Psoas muscle (tissue), 8 donors: Measurements from ENCODE around the gene KRT33A. TPM values are rescaled to one million over a fixed set of nuclear protein-coding genes. Genes with fewer than 3 reads are reported as not detected.

ENCODE experiments used
- ATAC-seq, 4 donors: fragments of 200-7000 bp; cut with Tn5 transposase; one replicate each; pipeline ENCODE4 v1.9.1; 2020; ENCODE audit warnings: moderate library complexity in 3 of 4, mild to moderate bottlenecking in 2 of 4
- DNase-seq, 2 donors: peaks; one replicate each; pipeline ENCODE4 v3.0.0-alpha.2; 2020
- H3K27ac ChIP-seq: fragments of 200-600 bp; one replicate; pipeline ENCODE4 v1.8.0; 2022
- H3K27me3 ChIP-seq, 3 donors: fragments of 200-600 bp in 1 of 3; one replicate each; pipeline versions ENCODE4 v1.6.1 to v1.8.0; 2013 to 2022; ENCODE audit warnings: low read length in 2 of 3, mild to moderate bottlenecking in 2 of 3, moderate library complexity in 1 of 3; ENCODE audit not compliant: insufficient read depth in 3 of 3
- H3K36me3 ChIP-seq, 2 donors: fragments of 200-600 bp in 1 of 2; one replicate each; pipeline versions ENCODE4 v1.6.1 to v1.8.0; 2013 to 2022; ENCODE audit warnings: low read depth in 1 of 2, mild to moderate bottlenecking in 1 of 2, moderate library complexity in 1 of 2; ENCODE audit not compliant: insufficient read depth in 1 of 2
- H3K4me1 ChIP-seq: fragments of 200-600 bp; one replicate; pipeline ENCODE4 v1.8.0; 2022
- H3K4me3 ChIP-seq: fragments of 200-600 bp; one replicate; pipeline ENCODE4 v1.8.0; 2022; ENCODE audit warnings: mild to moderate bottlenecking
- H3K9me3 ChIP-seq: fragments of 200-600 bp; one replicate; pipeline ENCODE4 v1.8.0; 2022
- WGBS, 3 donors: extraction: QIAGEN DNeasy Blood & Tissue Kit; methylation state at CpG; one replicate each; pipeline versions ENCODE4 v1.1.6 to v1.1.7; 2013; 5-methylcytosine and 5-hydroxymethylcytosine counted together
- intact Hi-C, 2 donors: fragments of 100-400 bp; cut with DNase I; formaldehyde crosslinking; loops; one replicate each; pipeline versions ENCODE4 v1.11.0 to v1.14.2; 2022
- polyA plus RNA-seq, 3 donors: library from polyadenylated mRNA; stranded (reverse); fragments of 200-250 nt; gene quantifications; one replicate each; pipeline ENCODE4 v1.2.3, GENCODE V29; 2013
- total RNA-seq, 4 donors: library from RNA; stranded (reverse); fragmentation: NEBNext Ultra II Directional in 2 of 4; extraction: Animal tissue kit (Norgen Biotek cat#: 25700) in 2 of 4; gene quantifications; one replicate each; pipeline versions ENCODE4 v1.2.1 to v1.2.4, GENCODE V29; 2021 to 2023
- TF ChIP-seq, protein P1 (sequence below): fragments of 200-600 bp; IDR thresholded peaks from one replicate; pipeline ENCODE4 v1.8.0; 2022; ENCODE audit warnings: antibody characterized with exemption
- donor health status: healthy with polysubstance abuse.
- donor health status: DM: no; HTN: no; CAD: no; lungs with moderate emphysema.
- donor health status: Bipolar disorder and iron deficiency.
- donor health status: healthy.
- donor health status: DM: yes; HTN: yes; CAD: no.
- donor health status: DM: no; HTN: no; CAD: no.
- donor health status: DM: no; HTN: no; CAD: no.
- donor health status: DM: yes; HTN: yes; CAD: no.

The KRT33A gene
- total and polyA plus RNA-seq, 7 donors: not detected

DNA sequence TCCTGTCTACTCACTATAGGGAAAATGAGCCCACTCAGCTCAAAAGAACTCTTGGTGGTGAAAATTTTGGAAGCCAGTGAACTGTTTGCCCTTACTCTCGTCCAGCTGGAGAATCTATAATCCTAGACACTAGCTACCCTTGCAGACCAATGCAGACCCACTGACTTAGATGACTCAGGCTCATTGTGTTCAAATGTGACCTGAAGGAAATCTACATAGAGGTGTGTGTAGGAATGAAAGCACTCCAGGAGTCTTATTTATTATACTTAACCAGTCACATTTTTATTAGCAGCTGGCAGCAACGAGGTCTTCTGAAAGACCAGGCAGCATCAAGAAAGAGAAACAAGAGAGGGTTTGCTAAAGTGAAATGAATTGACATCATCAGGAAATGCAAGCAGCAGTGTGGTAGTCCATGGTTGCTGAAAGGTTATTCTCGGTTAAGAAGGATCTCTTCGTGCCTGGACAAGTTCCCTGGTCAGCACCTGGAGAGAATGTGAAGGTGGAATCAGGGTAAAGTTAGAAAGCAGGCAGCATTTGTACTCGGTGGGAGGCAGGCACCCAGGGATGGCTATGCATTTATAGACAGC, 49.3 kb downstream of the KRT33A start:
- Histone ChIP-seq H3K4me3 (no peak overlapping the region), H3K4me1 (no peaks in the 10 kb centered on the region), H3K9me3 (no peaks in the 10 kb centered on the region), H3K27me3 (peaks cover 0 to 24% (median 4%) of the 10 kb centered on the region in 3 donors), H3K36me3 (no peaks in the 10 kb centered on the region), H3K27ac (no peak overlapping the region)
- TF ChIP-seq, protein P1, sequence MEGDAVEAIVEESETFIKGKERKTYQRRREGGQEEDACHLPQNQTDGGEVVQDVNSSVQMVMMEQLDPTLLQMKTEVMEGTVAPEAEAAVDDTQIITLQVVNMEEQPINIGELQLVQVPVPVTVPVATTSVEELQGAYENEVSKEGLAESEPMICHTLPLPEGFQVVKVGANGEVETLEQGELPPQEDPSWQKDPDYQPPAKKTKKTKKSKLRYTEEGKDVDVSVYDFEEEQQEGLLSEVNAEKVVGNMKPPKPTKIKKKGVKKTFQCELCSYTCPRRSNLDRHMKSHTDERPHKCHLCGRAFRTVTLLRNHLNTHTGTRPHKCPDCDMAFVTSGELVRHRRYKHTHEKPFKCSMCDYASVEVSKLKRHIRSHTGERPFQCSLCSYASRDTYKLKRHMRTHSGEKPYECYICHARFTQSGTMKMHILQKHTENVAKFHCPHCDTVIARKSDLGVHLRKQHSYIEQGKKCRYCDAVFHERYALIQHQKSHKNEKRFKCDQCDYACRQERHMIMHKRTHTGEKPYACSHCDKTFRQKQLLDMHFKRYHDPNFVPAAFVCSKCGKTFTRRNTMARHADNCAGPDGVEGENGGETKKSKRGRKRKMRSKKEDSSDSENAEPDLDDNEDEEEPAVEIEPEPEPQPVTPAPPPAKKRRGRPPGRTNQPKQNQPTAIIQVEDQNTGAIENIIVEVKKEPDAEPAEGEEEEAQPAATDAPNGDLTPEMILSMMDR: no peak
- 52 to 64% (median 61%) methylated on average over 5 of the region's 5 CpGs for WGBS, 3 donors
- no peak for DNase-seq
- intact Hi-C loops: no loop called here
- ATAC-seq: no peak

DNA sequence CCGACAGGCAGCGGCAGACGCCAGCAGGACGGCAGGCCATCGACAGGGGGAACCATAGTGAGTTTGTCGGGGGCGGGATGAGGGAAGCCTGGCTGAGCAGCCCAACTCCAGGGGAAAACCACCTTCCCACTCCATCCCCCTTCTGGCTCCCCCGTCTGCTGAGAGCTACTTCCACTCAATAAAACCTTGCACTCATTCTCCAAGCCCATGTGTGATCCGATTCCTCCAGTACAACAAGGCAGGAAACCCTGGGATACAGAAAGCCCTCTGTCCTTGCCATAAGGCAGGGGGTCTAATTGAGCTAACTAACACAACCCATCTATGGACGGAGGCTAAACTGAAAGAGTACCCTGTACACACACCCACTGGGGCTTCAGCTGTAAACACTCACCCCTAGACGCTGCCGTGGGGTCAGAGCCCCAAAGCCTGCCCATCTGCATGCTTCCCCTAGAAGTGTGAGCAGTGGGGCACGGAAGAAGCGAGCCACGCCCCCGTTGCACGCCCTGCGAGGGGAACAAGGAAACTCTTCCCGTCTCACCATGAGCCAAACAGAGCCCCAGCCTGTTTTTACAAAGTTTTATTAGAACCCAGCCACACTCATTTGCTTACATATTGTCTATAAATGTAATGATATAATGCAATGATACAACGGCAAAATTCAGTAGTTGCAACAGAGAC, 52.0 kb downstream of the KRT33A start:
- Histone ChIP-seq H3K4me1 (no peaks in the 10 kb centered on the region), H3K27me3 (peaks cover 0 to 7% (median 4%) of the 10 kb centered on the region in 3 donors), H3K9me3 (no peaks in the 10 kb centered on the region), H3K27ac (no peak overlapping the region), H3K4me3 (no peak overlapping the region), H3K36me3 (no peaks in the 10 kb centered on the region)
- whole genome bisulfite sequencing, 3 donors: 84 to 87% (median 85%) methylated on average over 20 of the region's 20 CpGs
- intact Hi-C loops: no loop called here
- TF ChIP-seq, protein P1: no peak
- ATAC-seq (no peak), DNase-seq (no peak)

DNA sequence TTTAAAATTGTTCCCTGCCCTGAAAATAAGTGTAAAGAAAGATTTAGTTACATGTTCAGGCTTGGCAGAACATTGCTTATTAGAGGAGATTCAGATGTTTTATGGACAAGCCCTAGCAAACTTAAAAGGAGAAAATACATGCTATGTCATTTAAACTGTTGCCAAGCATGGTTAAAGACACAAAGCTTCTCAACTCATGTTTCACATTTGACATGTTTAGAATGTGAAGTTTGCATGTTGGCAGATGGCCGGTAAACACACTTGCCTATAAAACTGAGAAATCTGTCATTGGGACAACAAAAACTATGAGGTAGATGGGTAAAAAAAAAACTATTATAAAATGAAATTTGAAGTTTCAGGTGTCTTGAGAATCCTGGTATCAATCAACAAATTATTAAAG, 53.8 kb downstream of the KRT33A start:
- H3K27me3 ChIP-seq: peaks cover 2 to 9% (median 2%) of the 10 kb centered on the region in 3 donors
- no peak overlapping the region for H3K27ac ChIP-seq
- H3K36me3 ChIP-seq: no peaks in the 10 kb centered on the region
- H3K9me3 ChIP-seq: no peaks in the 10 kb centered on the region
- WGBS, 3 donors: 29 to 55% (median 41%) methylated on average over 1 of the region's 1 CpG
- ATAC-seq: no peak
- H3K4me1 ChIP-seq: no peaks in the 10 kb centered on the region
- no peak overlapping the region for H3K4me3 ChIP-seq
- TF ChIP-seq, protein P1: no peak
- intact Hi-C loops: no loop called here
- DNase-seq: no peak

Other genes starting within 250 kb of the KRT33A start
Only the 30 nearest of the 34 such genes appear.
- not detected for gene KRTAP4-12, start 226.6 kb downstream of the KRT33A start, total RNA-seq
- gene KRTAP4-12, start 226.6 kb downstream of the KRT33A start, polyA plus RNA-seq: not detected
- gene KRTAP4-6, start 210.3 kb downstream of the KRT33A start, total RNA-seq: not detected
- gene KRTAP4-6, start 210.3 kb downstream of the KRT33A start, polyA plus RNA-seq: not detected
- gene KRTAP4-5, start 201.0 kb downstream of the KRT33A start, total RNA-seq: not detected
- not detected for gene KRTAP4-5, start 201.0 kb downstream of the KRT33A start, polyA plus RNA-seq
- not detected for gene KRTAP4-4, start 190.1 kb downstream of the KRT33A start, total RNA-seq
- not detected for gene KRTAP4-4, start 190.1 kb downstream of the KRT33A start, polyA plus RNA-seq
- not detected for gene KRTAP4-3, start 182.6 kb downstream of the KRT33A start, total RNA-seq
- gene KRTAP4-3, start 182.6 kb downstream of the KRT33A start, polyA plus RNA-seq: not detected
- gene KRTAP4-2, start 172.6 kb downstream of the KRT33A start, total RNA-seq: not detected
- gene KRTAP4-2, start 172.6 kb downstream of the KRT33A start, polyA plus RNA-seq: not detected
- not detected for gene KRTAP4-1, start 165.9 kb downstream of the KRT33A start, total RNA-seq
- gene KRTAP4-1, start 165.9 kb downstream of the KRT33A start, polyA plus RNA-seq: not detected
- gene KRTAP9-1, start 160.9 kb downstream of the KRT33A start, total RNA-seq: not detected
- not detected for gene KRTAP9-1, start 160.9 kb downstream of the KRT33A start, polyA plus RNA-seq
- not detected for gene KRTAP9-2, start 124.2 kb downstream of the KRT33A start, total RNA-seq
- gene KRTAP9-2, start 124.2 kb downstream of the KRT33A start, polyA plus RNA-seq: not detected
- not detected for gene KRTAP9-3, start 118.4 kb downstream of the KRT33A start, total RNA-seq
- not detected for gene KRTAP9-3, start 118.4 kb downstream of the KRT33A start, polyA plus RNA-seq
- not detected for gene KRTAP9-8, start 112.8 kb downstream of the KRT33A start, total RNA-seq
- gene KRTAP9-8, start 112.8 kb downstream of the KRT33A start, polyA plus RNA-seq: not detected
- gene KRTAP9-4, start 101.1 kb downstream of the KRT33A start, total RNA-seq: not detected
- not detected for gene KRTAP9-4, start 101.1 kb downstream of the KRT33A start, polyA plus RNA-seq
- gene KRTAP9-9, start 95.4 kb downstream of the KRT33A start, total RNA-seq: not detected
- gene KRTAP9-9, start 95.4 kb downstream of the KRT33A start, polyA plus RNA-seq: not detected
- gene KRTAP9-6, start 85.5 kb downstream of the KRT33A start, total RNA-seq: not detected
- gene KRTAP9-6, start 85.5 kb downstream of the KRT33A start, polyA plus RNA-seq: not detected
- gene KRTAP9-7, start 75.1 kb downstream of the KRT33A start, total RNA-seq: not detected
- not detected for gene KRTAP9-7, start 75.1 kb downstream of the KRT33A start, polyA plus RNA-seq
- not detected for gene KRTAP29-1, start 48.0 kb downstream of the KRT33A start, total RNA-seq
- not detected for gene KRTAP29-1, start 48.0 kb downstream of the KRT33A start, polyA plus RNA-seq
- not detected for gene KRTAP16-1, start 41.5 kb downstream of the KRT33A start, total RNA-seq
- not detected for gene KRTAP16-1, start 41.5 kb downstream of the KRT33A start, polyA plus RNA-seq
- not detected for gene KRTAP17-1, start 35.1 kb downstream of the KRT33A start, total RNA-seq
- gene KRTAP17-1, start 35.1 kb downstream of the KRT33A start, polyA plus RNA-seq: not detected
- not detected for gene KRT33B, start 19.0 kb upstream of the KRT33A start, total RNA-seq
- gene KRT33B, start 19.0 kb upstream of the KRT33A start, polyA plus RNA-seq: not detected
- not detected for gene KRT34, start 31.5 kb upstream of the KRT33A start, total RNA-seq
- not detected for gene KRT34, start 31.5 kb upstream of the KRT33A start, polyA plus RNA-seq
- 1 to 10 TPM in 2 of 4 donors, under 1 TPM in 2; 0.38 to 4.6 (median 2.7) TPM for gene KRT31, start 46.8 kb upstream of the KRT33A start, total RNA-seq
- gene KRT31, start 46.8 kb upstream of the KRT33A start, polyA plus RNA-seq: 1 to 10 TPM in 1 of 3 donors, under 1 TPM in 2; 0.18 to 2.8 (median 0.23) TPM
- gene KRT37, start 73.8 kb upstream of the KRT33A start, total RNA-seq: not detected
- gene KRT37, start 73.8 kb upstream of the KRT33A start, polyA plus RNA-seq: not detected
- not detected for gene KRT38, start 90.2 kb upstream of the KRT33A start, total RNA-seq
- under 1 TPM in 1 of 3 donors, not detected in 2; 0.03 TPM for gene KRT38, start 90.2 kb upstream of the KRT33A start, polyA plus RNA-seq
- under 1 TPM in 1 of 4 donors, not detected in 3; 0.15 TPM for gene KRT32, start 116.6 kb upstream of the KRT33A start, total RNA-seq
- under 1 TPM in 2 of 3 donors, not detected in 1; 0.12 to 0.31 TPM for gene KRT32, start 116.6 kb upstream of the KRT33A start, polyA plus RNA-seq
- gene KRT35, start 130.3 kb upstream of the KRT33A start, total RNA-seq: not detected
- gene KRT35, start 130.3 kb upstream of the KRT33A start, polyA plus RNA-seq: not detected
- gene KRT36, start 139.1 kb upstream of the KRT33A start, total RNA-seq: not detected
- gene KRT36, start 139.1 kb upstream of the KRT33A start, polyA plus RNA-seq: under 1 TPM in 1 of 3 donors, not detected in 2; 0.04 TPM
- gene KRT13, start 154.8 kb upstream of the KRT33A start, total RNA-seq: 1 to 10 TPM in 2 of 4 donors, not detected in 2; 1.3 to 2.7 TPM
- gene KRT13, start 154.8 kb upstream of the KRT33A start, polyA plus RNA-seq: 1 to 10 TPM in 2 of 3 donors, under 1 TPM in 1; 0.13 to 3.3 (median 2.8) TPM
- gene KRT15, start 168.1 kb upstream of the KRT33A start, total RNA-seq: under 1 TPM in 1 of 4 donors, not detected in 3; 0.11 TPM
- under 1 TPM; 0.08 to 0.56 (median 0.26) TPM for gene KRT15, start 168.1 kb upstream of the KRT33A start, polyA plus RNA-seq
- gene KRT19, start 177.5 kb upstream of the KRT33A start, total RNA-seq: 1 to 10 TPM in 2 of 4 donors, under 1 TPM in 2; 0.32 to 1.7 (median 0.73) TPM
- gene KRT19, start 177.5 kb upstream of the KRT33A start, polyA plus RNA-seq: 1 to 10 TPM; 1.1 to 2.1 (median 1.2) TPM
- gene KRT9, start 221.2 kb upstream of the KRT33A start, total RNA-seq: not detected
- under 1 TPM in 1 of 3 donors, not detected in 2; 0.01 TPM for gene KRT9, start 221.2 kb upstream of the KRT33A start, polyA plus RNA-seq